Measurements from ENCODE around the gene MYL3. TPM values are rescaled to one million over a fixed set of nuclear protein-coding genes. Genes with fewer than 3 reads are reported as not detected.

Gene MYL3
- polyA plus RNA-seq, 2 of the 4 experiments (the other 2 are of a cell fraction) = 0.25 TPM; not detected in 1

- TF ChIP-seq CBX2 (IDR thresholded peaks at IDR 0.05; ENCODE audit: borderline replicate concordance, low read depth) (no peak), RFX5 (IDR thresholded peaks at IDR 0.05) (no peak), USF2 (IDR thresholded peaks at IDR 0.05) (no peak), E2F6 (IDR thresholded peaks at IDR 0.05; ENCODE audit: borderline replicate concordance, low read depth) (no peak), HOXA7 (CRISPR knock-in tag; IDR thresholded peaks at IDR 0.05) (no peak), NPAS2 (CRISPR knock-in tag; IDR thresholded peaks at IDR 0.05; ENCODE audit: borderline replicate concordance) (no peak), RCOR1 (IDR thresholded peaks at IDR 0.05; ENCODE audit: low read depth, low read length) (no peak), HES2 (IDR thresholded peaks at IDR 0.05) (no peak), RAD21 (conservative IDR thresholded peaks at IDR 0.05 in 1 of 2, IDR thresholded peaks at IDR 0.05 in 1 of 2) (no peak), ZSCAN20 (CRISPR knock-in tag; IDR thresholded peaks at IDR 0.05) (no peak), MAFK (IDR thresholded peaks at IDR 0.05; ENCODE audit: partially characterized antibody) (no peak)
- POLR2A ChIA-PET = no interaction called here
- H3K4me1 ChIP-seq = no peaks in the 10 kb centered on the region
- ATAC-seq = no peak
- no peak overlapping the region for H3K27ac ChIP-seq
- H3K4me2 ChIP-seq = no peak overlapping the region
- H3K9me3 ChIP-seq = no peaks in the 10 kb centered on the region
- no peak for FAIRE-seq
- WGBS (ENCODE audit: missing lambda C conversion rate) = 67% methylated on average over 5 of the region's 10 CpGs
- no peak for DNase-seq (ENCODE audit: low read depth in 1 of 2, low spot score in 1 of 2)
- CTCF ChIA-PET = interaction anchor here (0.9 kb wide), 1 partner anchor 10 kb away, joined by 3 read pairs; no protein-coding TSS in a partner anchor
- H3K4me3 ChIP-seq = no peak overlapping the region
Measured at GRCh38 chr3:46860810-46861604, 2.2 kb downstream of the MYL3 start.

GRCh38 chr3:46860017-46860809 lies 3.0 kb downstream of the MYL3 start:
- H3K9me3 ChIP-seq = no peaks in the 10 kb centered on the region
- ChIA-PET POLR2A (no interaction called here), CTCF (interaction anchor here (1.2 to 1.9 kb wide), 4 partner anchors 11 to 135 kb away, joined by 3 to 7 read pairs (median 4); no protein-coding TSS in a partner anchor)
- FAIRE-seq (no peak), ATAC-seq (peak; percentile 54 to 88; a peak in 4 of 6 replicates), DNase-seq (ENCODE audit: low read depth in 1 of 2, low spot score in 1 of 2) (peak in 1 of 2 experiments; percentile 34)
- no peak overlapping the region for H3K4me3 ChIP-seq
- TF ChIP-seq RAD21 (conservative IDR thresholded peaks at IDR 0.05 in 1 of 2, IDR thresholded peaks at IDR 0.05 in 1 of 2) (0 out of 5 replicates have a peak, but pooled peaks of 1 of the 2 experiments have one; percentile 14), HEYL (CRISPR knock-in tag; IDR thresholded peaks at IDR 0.05) (no peak)
- TF ChIP-seq, protein P1, sequence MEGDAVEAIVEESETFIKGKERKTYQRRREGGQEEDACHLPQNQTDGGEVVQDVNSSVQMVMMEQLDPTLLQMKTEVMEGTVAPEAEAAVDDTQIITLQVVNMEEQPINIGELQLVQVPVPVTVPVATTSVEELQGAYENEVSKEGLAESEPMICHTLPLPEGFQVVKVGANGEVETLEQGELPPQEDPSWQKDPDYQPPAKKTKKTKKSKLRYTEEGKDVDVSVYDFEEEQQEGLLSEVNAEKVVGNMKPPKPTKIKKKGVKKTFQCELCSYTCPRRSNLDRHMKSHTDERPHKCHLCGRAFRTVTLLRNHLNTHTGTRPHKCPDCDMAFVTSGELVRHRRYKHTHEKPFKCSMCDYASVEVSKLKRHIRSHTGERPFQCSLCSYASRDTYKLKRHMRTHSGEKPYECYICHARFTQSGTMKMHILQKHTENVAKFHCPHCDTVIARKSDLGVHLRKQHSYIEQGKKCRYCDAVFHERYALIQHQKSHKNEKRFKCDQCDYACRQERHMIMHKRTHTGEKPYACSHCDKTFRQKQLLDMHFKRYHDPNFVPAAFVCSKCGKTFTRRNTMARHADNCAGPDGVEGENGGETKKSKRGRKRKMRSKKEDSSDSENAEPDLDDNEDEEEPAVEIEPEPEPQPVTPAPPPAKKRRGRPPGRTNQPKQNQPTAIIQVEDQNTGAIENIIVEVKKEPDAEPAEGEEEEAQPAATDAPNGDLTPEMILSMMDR (IDR thresholded peaks at IDR 0.05) = peak; percentile 20; the same call in 1 of the 3 replicates
- no peaks in the 10 kb centered on the region for H3K4me1 ChIP-seq
- 73% methylated on average over 11 of the region's 19 CpGs for WGBS (ENCODE audit: missing lambda C conversion rate)
- H3K27ac ChIP-seq = no peak overlapping the region
- no peak overlapping the region for H3K4me2 ChIP-seq

DNA sequence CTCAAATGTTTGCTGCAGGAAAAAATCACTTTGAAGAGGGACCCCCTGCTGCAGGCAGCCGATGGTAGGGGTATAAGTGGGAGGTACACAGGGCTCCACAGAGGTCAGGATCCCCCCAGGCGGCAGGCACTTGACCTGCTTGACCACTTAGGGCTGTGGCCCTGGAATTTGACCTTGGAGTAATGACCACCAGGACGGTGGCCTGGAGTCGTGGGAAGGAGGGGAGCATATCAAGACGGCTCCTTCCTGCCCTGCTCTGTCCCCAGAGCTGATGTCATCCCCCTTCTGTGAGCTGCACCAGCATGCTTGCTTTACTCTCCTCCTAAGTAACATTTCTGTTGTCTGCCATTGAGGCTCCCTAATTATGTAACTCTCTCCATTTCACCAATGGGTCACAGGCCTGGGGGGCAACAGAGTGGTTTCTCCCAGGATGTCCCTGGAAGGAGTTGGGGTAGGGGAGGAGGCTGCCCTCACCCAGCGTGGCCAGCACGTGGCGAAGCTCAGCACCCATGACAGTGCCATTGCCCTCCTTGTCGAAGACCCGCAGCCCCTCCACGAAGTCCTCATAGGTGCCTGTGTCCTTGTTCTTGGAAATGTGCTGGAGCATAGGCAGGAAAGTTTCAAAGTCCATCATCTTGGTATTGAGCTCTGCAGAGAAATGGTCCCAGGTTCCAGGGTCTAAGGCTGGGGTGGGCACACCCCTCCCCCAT lies 4.1 kb downstream of the MYL3 start:
- H3K4me1 ChIP-seq = no peaks in the 10 kb centered on the region
- 32% methylated on average over 6 of the region's 11 CpGs for WGBS (ENCODE audit: missing lambda C conversion rate)
- POLR2A ChIA-PET = no interaction called here
- H3K9me3 ChIP-seq = no peaks in the 10 kb centered on the region
- ATAC-seq (no peak), FAIRE-seq (no peak), DNase-seq (ENCODE audit: low read depth in 1 of 2, low spot score in 1 of 2) (no peak)
- no peak overlapping the region for H3K4me3 ChIP-seq
- no peak overlapping the region for H3K27ac ChIP-seq
- no peak for TF ChIP-seq CEBPB (IDR thresholded peaks at IDR 0.05)
- no peak for TF ChIP-seq HEYL (CRISPR knock-in tag; IDR thresholded peaks at IDR 0.05)
- TF ChIP-seq NPAS2 (CRISPR knock-in tag; IDR thresholded peaks at IDR 0.05; ENCODE audit: borderline replicate concordance) = no peak
- TF ChIP-seq MAFK (IDR thresholded peaks at IDR 0.05; ENCODE audit: partially characterized antibody) = no peak
- TF ChIP-seq E2F6 (IDR thresholded peaks at IDR 0.05; ENCODE audit: borderline replicate concordance, low read depth) = no peak
- TF ChIP-seq, protein P2, sequence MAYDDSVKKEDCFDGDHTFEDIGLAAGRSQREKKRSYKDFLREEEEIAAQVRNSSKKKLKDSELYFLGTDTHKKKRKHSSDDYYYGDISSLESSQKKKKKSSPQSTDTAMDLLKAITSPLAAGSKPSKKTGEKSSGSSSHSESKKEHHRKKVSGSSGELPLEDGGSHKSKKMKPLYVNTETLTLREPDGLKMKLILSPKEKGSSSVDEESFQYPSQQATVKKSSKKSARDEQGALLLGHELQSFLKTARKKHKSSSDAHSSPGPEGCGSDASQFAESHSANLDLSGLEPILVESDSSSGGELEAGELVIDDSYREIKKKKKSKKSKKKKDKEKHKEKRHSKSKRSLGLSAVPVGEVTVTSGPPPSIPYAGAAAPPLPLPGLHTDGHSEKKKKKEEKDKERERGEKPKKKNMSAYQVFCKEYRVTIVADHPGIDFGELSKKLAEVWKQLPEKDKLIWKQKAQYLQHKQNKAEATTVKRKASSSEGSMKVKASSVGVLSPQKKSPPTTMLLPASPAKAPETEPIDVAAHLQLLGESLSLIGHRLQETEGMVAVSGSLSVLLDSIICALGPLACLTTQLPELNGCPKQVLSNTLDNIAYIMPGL (CRISPR knock-in tag; IDR thresholded peaks at IDR 0.05; ENCODE audit: borderline replicate concordance) = no peak
- no peak for TF ChIP-seq CBX8 (IDR thresholded peaks at IDR 0.05)
- TF ChIP-seq TFCP2L1 (CRISPR knock-in tag; IDR thresholded peaks at IDR 0.05) = no peak
- no peak for TF ChIP-seq PHF8 (IDR thresholded peaks at IDR 0.05; ENCODE audit: borderline replicate concordance, low read depth)
- no peak for TF ChIP-seq HOXB5 (CRISPR knock-in tag; IDR thresholded peaks at IDR 0.05)
- no peak for TF ChIP-seq GATA3 (IDR thresholded peaks at IDR 0.05; ENCODE audit: borderline replicate concordance)
- TF ChIP-seq RFX5 (IDR thresholded peaks at IDR 0.05) = no peak
- no peak for TF ChIP-seq POLR2A (IDR thresholded peaks at IDR 0.05; ENCODE audit: low read length)
- CTCF ChIA-PET = interaction anchor here (1.2 to 1.9 kb wide), 4 partner anchors 12 to 134 kb away, joined by 3 to 7 read pairs (median 4); no protein-coding TSS in a partner anchor
- H3K4me2 ChIP-seq = no peak overlapping the region

All from A549 (cell line).